H1 (cell line): ENCODE results near the gene ZHX3. TPM values are rescaled to one million over a fixed set of nuclear protein-coding genes. Genes with fewer than 3 reads are reported as not detected.

Source experiments
- ASH2L ChIP-seq: fragments of 200-600, 300-600 bp; sonication (generic); IDR thresholded peaks from one replicate; pipeline ENCODE4 v1.7.1; 2017; ENCODE audit warnings: low read length
- E2F6 ChIP-seq: IDR thresholded peaks from 2 replicates; pipeline ENCODE4 v1.6.1; 2012; ENCODE audit warnings: inconsistent platforms
- FOSL1 ChIP-seq: IDR thresholded peaks from 2 replicates; pipeline ENCODE4 v1.6.1; 2011; ENCODE audit warnings: mild to moderate bottlenecking, low read depth, low read length, moderate library complexity; ENCODE audit not compliant: insufficient read depth
- POU5F1 ChIP-seq: IDR thresholded peaks from 2 replicates; pipeline ENCODE4 v1.6.1; 2011; ENCODE audit warnings: low read depth, mild to moderate bottlenecking, low read length, moderate library complexity
- TEAD4 ChIP-seq: IDR thresholded peaks from 2 replicates; pipeline ENCODE4 v1.6.1; 2012; ENCODE audit warnings: low read depth, low read length, inconsistent platforms, mixed read lengths
- USF2 ChIP-seq: IDR thresholded peaks from 2 replicates; pipeline ENCODE4 v1.6.1; 2011; ENCODE audit warnings: low read length, improper control_type of control experiment
- polyA plus RNA-seq, 7 experiments: library from polyadenylated mRNA; depleted of rRNA in 3 of 7; stranded (reverse) in 5 of 7; unstranded in 2 of 7; fragments of >200 nt in 5 of 7; fragments of 200-250 nt in 2 of 7; gene quantifications; 1 replicate in 5 of 7; 2 replicates in 1 of 7; 4 replicates in 1 of 7; pipeline versions ENCODE4 v1.2.1 to v1.2.3, GENCODE V29; 2011 to 2013; ENCODE audit warnings: missing spikeins in 2 of 7, mixed read lengths in 2 of 7
- total RNA-seq: library from RNA; stranded (reverse); fragmentation: NEBNext Ultra II Directional; extraction: Animal tissue kit (Norgen Biotek cat#: 25700); gene quantifications from 2 replicates; pipeline ENCODE4 v1.2.1, GENCODE V29; 2021

ZHX3 gene
- total and polyA plus RNA-seq, 2 of the 8 experiments (the other 6 are each of a cell fraction or from before 2014, with no cell fraction given): 1.00 to 7.8 TPM

- TF ChIP-seq USF2 (no peak), FOSL1 (no peak), TEAD4 (no peak), E2F6 (no peak), ASH2L (no peak), POU5F1 (no peak)
Measured at GRCh38 chr20:41152108-41152757, 165.3 kb downstream of the ZHX3 start (continued).
